ENCODE results near the gene CYFIP1.

The CYFIP1 gene

GRCh38 chr15:22949074-22949547 lies 31.1 kb downstream of the CYFIP1 start:
- TF ChIP-seq CTCF (IDR thresholded peaks at IDR 0.05): no peak
- no peaks in the 10 kb centered on the region for H3K9me3 ChIP-seq (ENCODE audit: control insufficient read depth, low read length)
- peak overlapping the region; percentile 4 for H3K27ac ChIP-seq
- H3K27me3 ChIP-seq (ENCODE audit: control insufficient read depth, insufficient read depth, low read length): no peaks in the 10 kb centered on the region
- no peak overlapping the region for H3K9ac ChIP-seq
- H2AFZ ChIP-seq: no peak overlapping the region
- no peak overlapping the region for H3K4me3 ChIP-seq (ENCODE audit: low read depth, low read length)
- H3K36me3 ChIP-seq (ENCODE audit: control insufficient read depth, insufficient read depth, low read length): no peaks in the 10 kb centered on the region
- no peaks in the 10 kb centered on the region for H3K4me1 ChIP-seq
- H3K79me2 ChIP-seq: peaks cover 22% of the 10 kb centered on the region
- no peak overlapping the region for H3K4me2 ChIP-seq (ENCODE audit: low read length)

GRCh38 chr15:22948056-22948455 lies 32.1 kb downstream of the CYFIP1 start:
- H3K4me3 ChIP-seq (ENCODE audit: low read depth, low read length): no peak overlapping the region
- no peaks in the 10 kb centered on the region for H3K4me1 ChIP-seq
- H3K9me3 ChIP-seq (ENCODE audit: control insufficient read depth, low read length): no peaks in the 10 kb centered on the region
- no peak overlapping the region for H2AFZ ChIP-seq
- H3K36me3 ChIP-seq (ENCODE audit: control insufficient read depth, insufficient read depth, low read length): no peaks in the 10 kb centered on the region
- H3K27me3 ChIP-seq (ENCODE audit: control insufficient read depth, insufficient read depth, low read length): no peaks in the 10 kb centered on the region
- TF ChIP-seq CTCF (IDR thresholded peaks at IDR 0.05): no peak
- H3K9ac ChIP-seq: no peak overlapping the region
- H3K4me2 ChIP-seq (ENCODE audit: low read length): no peak overlapping the region
- peaks cover 19% of the 10 kb centered on the region for H3K79me2 ChIP-seq
- no peak overlapping the region for H3K27ac ChIP-seq

GRCh38 chr15:22947101-22948000 lies 32.8 kb downstream of the CYFIP1 start:
- no peaks in the 10 kb centered on the region for H3K4me1 ChIP-seq
- no peak overlapping the region for H3K27ac ChIP-seq
- H3K36me3 ChIP-seq (ENCODE audit: control insufficient read depth, insufficient read depth, low read length): no peaks in the 10 kb centered on the region
- H3K9me3 ChIP-seq (ENCODE audit: control insufficient read depth, low read length): no peaks in the 10 kb centered on the region
- TF ChIP-seq CTCF (IDR thresholded peaks at IDR 0.05): no peak
- H3K9ac ChIP-seq: no peak overlapping the region
- no peaks in the 10 kb centered on the region for H3K27me3 ChIP-seq (ENCODE audit: control insufficient read depth, insufficient read depth, low read length)
- H3K79me2 ChIP-seq: peaks cover 19% of the 10 kb centered on the region
- no peak overlapping the region for H3K4me2 ChIP-seq (ENCODE audit: low read length)
- no peak overlapping the region for H2AFZ ChIP-seq
- no peak overlapping the region for H3K4me3 ChIP-seq (ENCODE audit: low read depth, low read length)

GRCh38 chr15:22945071-22945470 lies 35.1 kb downstream of the CYFIP1 start:
- Histone ChIP-seq H3K79me2 (peaks cover 8% of the 10 kb centered on the region), H3K36me3 (ENCODE audit: control insufficient read depth, insufficient read depth, low read length) (no peaks in the 10 kb centered on the region), H3K4me3 (ENCODE audit: low read depth, low read length) (no peak overlapping the region), H3K27ac (no peak overlapping the region), H3K9me3 (ENCODE audit: control insufficient read depth, low read length) (no peaks in the 10 kb centered on the region), H3K4me2 (ENCODE audit: low read length) (no peak overlapping the region), H3K9ac (no peak overlapping the region), H3K27me3 (ENCODE audit: control insufficient read depth, insufficient read depth, low read length) (no peaks in the 10 kb centered on the region), H3K4me1 (no peaks in the 10 kb centered on the region), H2AFZ (no peak overlapping the region)
- TF ChIP-seq CTCF (IDR thresholded peaks at IDR 0.05): no peak
